Transverse colon (tissue), 4 donors: ENCODE measurements around the gene SNX8.

Source experiments
- CTCF ChIP-seq, 5 experiments: fragments of 200-600 bp in 3 of 5; fragments of 450-650 bp in 2 of 5; sonication (generic) in 3 of 5; IDR thresholded peaks; 1 replicate in 2 of 5; 2 replicates in 3 of 5; pipeline ENCODE4 v1.5.1; 2016 to 2017; ENCODE audit warnings: antibody characterized with exemption in 5 of 5, inconsistent platforms in 3 of 5, mild to moderate bottlenecking in 2 of 5, moderate library complexity in 1 of 5
- EP300 ChIP-seq: sonication (generic); formaldehyde crosslinking; IDR thresholded peaks from one replicate; pipeline ENCODE4 v1.6.1; 2017; ENCODE audit warnings: antibody characterized with exemption, low read depth
- POLR2AphosphoS5 ChIP-seq, 3 donors: sonication (generic); formaldehyde crosslinking; IDR thresholded peaks; one replicate each; pipeline ENCODE4 v1.6.1; 2016; ENCODE audit warnings: antibody characterized with exemption in 3 of 3

GRCh38 chr7:2239242-2239641 is 75.0 kb downstream of the SNX8 start:
- TF ChIP-seq CTCF (IDR thresholded peaks at IDR 0.05) (no peak), EP300 (no peak), POLR2AphosphoS5 (IDR thresholded peaks at IDR 0.05) (no peak)
